Lower leg skin (tissue), 3 donors: ENCODE measurements around the gene SHC3.

ENCODE experiments used
- POLR2A ChIP-seq, 2 donors: fragments of 450-650 bp; IDR thresholded peaks; one replicate each; pipeline ENCODE4 v1.6.1; 2016 to 2017; ENCODE audit warnings: antibody characterized with exemption in 2 of 2, mild to moderate bottlenecking in 1 of 2, moderate library complexity in 1 of 2
- TF ChIP-seq, protein P1 (sequence below), 3 donors: fragments of 450-650 bp; IDR thresholded peaks; one replicate each; pipeline ENCODE4 v1.5.1; 2016; ENCODE audit warnings: antibody characterized with exemption in 3 of 3, mild to moderate bottlenecking in 3 of 3, moderate library complexity in 2 of 3

DNA sequence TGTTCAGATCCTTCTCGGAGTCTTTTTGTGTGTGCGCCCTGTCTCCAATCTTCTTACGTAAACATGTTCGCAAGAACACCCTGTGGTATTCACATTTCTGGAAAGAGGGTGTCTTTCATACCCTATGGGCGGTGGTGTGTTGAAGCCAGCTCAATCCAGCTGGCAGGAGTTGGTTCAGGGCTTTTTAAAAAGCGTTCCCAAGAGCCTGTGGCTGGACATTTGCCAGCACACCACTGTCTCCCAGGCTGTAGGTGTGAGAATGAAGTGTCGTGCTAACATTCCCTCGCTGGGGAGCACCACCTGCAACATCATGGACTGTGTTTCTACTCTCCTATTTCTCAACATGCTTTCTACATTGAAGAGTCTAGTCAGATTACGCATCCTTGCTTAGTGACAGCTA, 135.6 kb downstream of the SHC3 start:
- TF ChIP-seq, protein P1, sequence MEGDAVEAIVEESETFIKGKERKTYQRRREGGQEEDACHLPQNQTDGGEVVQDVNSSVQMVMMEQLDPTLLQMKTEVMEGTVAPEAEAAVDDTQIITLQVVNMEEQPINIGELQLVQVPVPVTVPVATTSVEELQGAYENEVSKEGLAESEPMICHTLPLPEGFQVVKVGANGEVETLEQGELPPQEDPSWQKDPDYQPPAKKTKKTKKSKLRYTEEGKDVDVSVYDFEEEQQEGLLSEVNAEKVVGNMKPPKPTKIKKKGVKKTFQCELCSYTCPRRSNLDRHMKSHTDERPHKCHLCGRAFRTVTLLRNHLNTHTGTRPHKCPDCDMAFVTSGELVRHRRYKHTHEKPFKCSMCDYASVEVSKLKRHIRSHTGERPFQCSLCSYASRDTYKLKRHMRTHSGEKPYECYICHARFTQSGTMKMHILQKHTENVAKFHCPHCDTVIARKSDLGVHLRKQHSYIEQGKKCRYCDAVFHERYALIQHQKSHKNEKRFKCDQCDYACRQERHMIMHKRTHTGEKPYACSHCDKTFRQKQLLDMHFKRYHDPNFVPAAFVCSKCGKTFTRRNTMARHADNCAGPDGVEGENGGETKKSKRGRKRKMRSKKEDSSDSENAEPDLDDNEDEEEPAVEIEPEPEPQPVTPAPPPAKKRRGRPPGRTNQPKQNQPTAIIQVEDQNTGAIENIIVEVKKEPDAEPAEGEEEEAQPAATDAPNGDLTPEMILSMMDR (IDR thresholded peaks at IDR 0.05) = no peak
- no peak for TF ChIP-seq POLR2A (IDR thresholded peaks at IDR 0.05)
